HG02970 (cell line): ENCODE measurements around the gene TBC1D9B.
"Not testable (repeated sequence)": the region's sequence is repeated elsewhere in the genome, so short reads cannot be mapped to it uniquely, and the experiment has no call there.

Experiments used
- ATAC-seq: cut with Tn5 transposase; IDR thresholded peaks from one replicate; pipeline ENCODE4 v1.9.1; 2021; ENCODE audit warnings: mild to moderate bottlenecking, moderate library complexity, moderate number of reproducible peaks; ENCODE audit not compliant: unreplicated experiment, low FRiP score

The TBC1D9B gene

DNA sequence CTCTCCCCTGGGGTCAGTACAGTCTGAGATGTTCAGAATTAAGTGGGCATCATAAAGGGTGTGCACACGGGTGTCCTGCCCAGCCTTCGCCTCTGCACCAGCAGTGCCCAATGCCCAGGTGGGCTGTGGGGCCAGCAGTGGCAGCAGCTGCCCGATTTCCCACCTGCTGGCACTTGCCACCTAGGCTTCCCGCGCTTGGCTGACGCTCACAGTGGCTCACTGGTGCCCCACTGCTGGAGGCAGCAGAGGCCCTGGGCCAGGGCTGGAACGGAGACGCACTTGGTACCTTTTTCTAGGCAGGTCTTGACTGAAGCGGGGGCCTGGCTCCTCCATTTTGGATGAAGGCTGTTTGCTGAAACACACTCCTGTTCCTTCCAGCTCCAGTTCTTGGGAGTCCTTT, 66.1 kb downstream of the TBC1D9B start:
- ATAC-seq, result no peak

DNA sequence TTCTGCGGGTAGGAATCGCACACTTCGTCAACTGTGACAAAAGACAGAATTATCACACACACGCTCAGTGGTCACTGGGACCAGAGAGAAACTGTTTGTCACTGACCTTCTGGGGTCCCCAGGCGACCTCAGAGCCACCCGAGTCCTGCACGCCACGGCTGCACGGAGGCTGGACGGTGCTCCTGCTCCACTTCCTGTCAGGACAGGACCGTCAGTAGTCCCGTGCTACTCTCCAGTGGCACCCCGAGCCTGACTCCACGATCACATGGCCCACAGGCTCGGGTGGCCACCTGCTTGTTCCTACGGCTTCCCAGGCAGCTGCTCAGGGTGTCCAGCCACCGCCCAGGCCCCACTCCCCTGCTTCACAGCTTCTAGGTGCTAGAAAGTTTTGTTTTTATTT, 66.9 kb downstream of the TBC1D9B start:
- no peak for ATAC-seq

DNA sequence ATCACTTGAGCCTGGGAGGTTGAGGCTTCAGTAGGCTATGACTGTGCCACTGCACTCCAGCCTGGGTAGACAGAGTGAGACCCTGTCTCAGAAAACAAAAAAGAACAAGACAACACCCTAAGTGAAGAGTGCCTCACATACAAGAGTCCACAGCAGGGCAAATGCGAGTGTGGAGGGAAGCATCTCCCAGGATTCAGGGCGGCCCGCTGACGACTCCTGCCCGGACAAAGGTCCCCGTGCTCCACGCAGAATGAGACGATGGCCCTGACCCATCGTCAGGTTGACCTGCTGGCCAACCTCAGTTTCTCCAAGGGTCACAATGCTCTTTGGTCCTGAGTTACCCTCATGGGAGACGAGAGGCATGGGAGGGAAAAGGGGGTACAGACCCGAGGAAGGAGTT, 67.4 kb downstream of the TBC1D9B start:
- no peak for ATAC-seq

DNA sequence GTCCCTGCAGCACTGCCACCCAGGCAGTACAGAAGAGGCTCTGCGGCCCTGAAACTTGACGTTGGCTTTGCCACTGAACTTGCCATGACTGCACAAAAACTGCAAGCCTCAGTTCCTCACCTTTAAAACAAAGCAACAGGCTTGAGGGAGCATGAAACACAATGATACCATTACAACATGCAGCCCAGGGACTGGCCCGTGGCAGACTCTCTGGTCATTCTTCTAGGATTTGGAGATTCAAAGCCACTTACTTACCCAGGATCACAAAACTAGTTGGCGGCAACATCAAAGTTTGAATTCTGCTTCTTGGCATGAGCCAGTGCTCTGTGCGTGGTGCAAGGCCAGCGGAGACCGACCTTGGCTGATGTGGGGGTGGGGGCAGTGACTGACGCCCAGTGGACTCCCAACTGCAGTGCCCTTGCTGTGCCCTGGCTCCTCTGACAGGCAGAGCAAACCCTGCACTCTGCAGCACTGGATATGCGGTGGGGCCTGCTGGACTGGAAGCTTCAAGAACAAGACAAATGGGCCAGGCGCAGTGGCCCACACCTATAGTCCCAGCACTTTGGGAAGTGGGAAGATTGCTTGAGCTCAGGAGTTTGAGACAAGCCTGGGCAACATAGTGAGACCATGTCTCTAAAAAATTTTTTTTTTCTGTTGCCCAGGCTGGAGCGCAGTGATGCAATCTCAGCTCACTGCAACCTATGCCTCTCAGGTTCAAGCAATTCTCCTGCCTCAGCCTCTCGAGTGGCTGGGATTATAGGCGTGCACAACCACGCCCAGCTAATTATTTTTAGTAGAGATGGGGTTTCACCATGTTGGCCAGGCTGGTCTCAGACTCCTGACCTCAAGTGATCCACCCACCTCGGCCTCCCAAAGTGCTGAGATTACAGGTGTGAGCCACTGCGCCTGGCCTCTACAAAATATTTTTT, 68.1 kb downstream of the TBC1D9B start:
- ATAC-seq, result no peak

DNA sequence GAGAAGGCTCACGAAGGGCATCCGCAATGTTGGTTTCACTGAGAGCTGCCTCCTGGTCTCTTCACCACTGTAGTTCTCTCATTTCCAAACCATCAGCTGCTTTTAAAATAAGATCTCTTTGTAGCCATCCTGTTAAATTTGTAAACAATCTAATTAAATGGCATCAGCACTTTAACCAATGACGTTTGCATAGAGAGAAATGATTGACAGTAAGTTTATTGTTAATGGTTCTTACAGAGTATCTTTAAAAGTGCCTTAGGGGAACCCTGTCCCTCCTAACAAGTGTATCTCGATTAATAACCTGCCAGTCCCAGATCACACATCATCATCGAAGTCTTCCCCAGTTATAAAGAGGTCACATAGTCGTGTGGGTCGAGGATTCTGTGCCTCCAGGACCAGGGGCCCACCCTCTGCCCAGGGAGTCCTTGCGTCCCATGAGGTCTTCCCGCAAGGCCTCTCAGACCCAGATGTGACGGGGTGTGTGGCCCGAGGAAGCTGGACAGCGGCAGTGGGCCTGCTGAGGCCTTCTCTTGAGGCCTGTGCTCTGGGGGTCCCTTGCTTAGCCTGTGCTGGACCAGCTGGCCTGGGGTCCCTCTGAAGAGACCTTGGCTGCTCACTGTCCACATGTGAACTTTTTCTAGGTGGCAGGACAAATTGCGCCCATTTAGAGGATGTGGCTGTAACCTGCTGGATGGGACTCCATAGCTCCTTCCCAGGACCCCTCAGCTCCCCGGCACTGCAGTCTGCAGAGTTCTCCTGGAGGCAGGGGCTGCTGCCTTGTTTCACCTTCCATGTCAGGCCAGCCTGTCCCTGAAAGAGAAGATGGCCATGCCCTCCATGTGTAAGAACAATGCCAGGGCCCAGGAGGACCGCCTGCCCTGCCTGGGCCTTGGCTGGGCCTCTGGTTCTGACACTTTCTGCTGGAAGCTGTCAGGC, 70.4 kb downstream of the TBC1D9B start:
- ATAC-seq, result no peak

DNA sequence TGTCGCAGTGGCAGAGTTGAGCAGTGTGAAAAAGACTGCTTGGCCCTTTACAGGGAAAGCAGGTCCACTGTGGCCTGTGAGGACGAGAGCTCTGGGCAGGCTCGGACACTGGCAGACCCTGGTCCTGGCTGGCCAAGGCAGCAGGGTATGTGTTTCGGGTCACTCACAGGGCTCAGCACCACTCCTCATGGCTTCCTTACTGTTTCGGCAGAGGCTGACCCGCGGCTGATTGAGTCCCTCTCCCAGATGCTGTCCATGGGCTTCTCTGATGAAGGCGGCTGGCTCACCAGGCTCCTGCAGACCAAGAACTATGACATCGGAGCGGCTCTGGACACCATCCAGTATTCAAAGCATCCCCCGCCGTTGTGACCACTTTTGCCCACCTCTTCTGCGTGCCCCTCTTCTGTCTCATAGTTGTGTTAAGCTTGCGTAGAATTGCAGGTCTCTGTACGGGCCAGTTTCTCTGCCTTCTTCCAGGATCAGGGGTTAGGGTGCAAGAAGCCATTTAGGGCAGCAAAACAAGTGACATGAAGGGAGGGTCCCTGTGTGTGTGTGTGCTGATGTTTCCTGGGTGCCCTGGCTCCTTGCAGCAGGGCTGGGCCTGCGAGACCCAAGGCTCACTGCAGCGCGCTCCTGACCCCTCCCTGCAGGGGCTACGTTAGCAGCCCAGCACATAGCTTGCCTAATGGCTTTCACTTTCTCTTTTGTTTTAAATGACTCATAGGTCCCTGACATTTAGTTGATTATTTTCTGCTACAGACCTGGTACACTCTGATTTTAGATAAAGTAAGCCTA, 71.3 kb downstream of the TBC1D9B start:
- ATAC-seq, result no peak

DNA sequence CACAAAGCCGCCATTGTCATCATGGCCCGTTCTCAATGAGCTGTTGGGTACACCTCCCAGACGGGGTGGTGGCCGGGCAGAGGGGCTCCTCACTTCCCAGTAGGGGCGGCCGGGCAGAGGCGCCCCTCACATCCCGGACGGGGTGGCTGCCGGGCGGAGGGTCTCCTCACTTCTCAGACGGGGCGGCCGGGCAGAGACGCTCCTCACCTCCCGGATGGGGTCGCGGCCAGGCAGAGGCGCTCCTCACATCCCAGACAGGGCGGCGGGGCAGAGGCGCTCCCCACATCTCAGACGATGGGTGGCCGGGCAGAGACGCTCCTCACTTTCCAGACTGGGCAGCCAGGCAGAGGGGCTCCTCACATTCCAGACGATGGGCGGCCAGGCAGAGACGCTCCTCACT, 72.8 kb downstream of the TBC1D9B start:
- ATAC-seq, result not testable (repeated sequence)

DNA sequence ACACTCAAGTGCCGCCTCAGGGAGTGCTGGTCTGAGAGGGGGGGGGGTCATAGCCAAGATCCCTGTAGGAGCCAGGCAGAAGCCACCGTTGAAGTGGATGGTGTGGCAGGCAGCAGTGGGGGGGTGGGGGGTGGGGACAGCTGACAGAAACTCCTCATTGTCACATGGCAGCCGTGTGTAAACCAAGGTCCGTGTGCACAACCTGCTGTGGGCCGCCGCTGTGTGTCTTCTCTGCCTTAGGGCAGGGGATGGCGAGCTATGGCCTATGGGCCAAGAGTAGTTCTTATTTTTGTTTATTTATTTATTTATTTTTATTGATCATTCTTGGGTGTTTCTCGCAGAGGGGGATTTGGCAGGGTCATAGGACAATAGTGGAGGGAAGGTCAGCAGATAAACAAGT, 73.6 kb downstream of the TBC1D9B start:
- ATAC-seq, result no peak

DNA sequence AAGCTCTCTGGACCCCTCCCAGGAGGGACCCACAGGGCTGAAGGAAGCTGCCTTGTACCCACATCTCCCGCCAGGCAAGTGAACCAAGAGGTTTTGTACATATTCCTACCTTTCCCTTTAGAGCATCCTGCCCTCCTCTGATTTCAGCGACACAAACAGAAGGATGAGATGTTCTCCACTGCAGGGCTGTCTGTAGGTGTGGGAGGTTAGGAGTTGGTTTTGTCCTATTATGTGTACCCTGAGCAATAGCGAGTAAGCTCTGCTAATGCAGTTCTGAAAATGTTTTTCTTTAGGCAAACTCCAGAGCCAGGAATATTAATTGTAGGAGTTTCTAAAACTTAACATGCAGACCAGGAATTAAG, 74.0 kb downstream of the TBC1D9B start:
- ATAC-seq, result no peak

DNA sequence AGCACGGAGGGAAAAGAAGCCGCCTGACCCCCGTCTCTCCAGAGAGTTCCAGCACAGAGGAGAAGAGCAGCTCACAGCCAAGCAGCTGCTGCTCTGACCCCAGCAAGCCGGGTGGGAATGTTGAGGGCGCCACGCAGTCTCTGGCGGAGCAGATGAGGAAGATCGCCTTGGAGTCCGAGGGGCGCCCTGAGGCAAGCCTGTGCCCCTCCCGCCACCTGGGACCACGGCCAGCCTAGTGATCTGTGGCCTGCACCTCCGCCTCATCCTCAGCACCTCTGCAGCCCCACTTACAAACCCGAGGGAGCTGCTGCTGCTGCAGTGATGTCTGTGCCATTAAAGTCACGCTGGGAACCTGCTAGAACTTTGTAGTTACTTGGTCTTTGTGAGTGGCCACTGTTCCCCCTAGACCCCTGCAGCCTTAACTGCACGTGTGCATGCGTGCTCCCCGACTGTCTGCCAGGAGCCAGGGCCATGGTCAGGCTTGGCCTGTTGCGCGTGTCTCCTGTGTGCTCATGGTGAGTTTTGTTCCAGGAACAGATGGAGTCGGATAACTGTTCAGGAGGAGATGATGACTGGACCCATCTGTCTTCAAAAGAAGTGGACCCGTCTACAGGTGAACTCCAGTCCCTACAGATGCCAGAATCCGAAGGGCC, 74.5 kb downstream of the TBC1D9B start:
- ATAC-seq, result no peak

DNA sequence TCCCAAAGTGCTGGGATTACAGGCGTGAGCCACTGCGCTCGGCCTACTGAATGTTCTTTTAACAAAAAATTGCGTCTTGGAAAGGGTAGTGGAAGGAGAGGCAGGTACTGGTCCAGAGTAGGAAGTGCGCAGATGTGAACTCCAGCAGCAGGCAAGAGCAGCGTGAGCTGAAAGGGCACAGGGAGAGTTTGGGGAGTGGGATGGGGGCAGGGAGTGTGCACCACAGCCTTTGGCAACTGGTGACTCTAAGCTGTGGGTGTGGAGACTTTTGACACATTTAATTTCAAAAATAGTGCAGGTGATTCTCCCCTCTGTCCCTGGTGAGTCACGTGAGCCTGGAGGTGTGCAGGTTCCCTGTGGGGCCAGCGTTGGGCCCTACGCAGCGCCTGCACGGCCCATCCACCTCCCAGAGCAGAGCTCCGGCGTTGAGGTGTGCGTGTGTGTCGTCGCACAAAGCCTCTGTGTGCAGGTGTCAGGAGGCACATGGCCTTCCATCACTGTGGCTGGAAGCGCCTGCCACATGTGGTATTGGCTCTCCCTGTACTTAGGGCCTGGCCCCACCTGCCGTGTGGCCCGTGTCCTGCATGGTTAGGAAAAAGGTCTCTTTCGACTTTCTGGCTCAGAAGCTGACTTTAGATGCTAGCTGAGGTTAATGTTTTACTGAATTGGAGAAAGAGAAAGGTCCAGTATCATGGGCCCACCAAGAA, 75.5 kb downstream of the TBC1D9B start:
- no peak for ATAC-seq

DNA sequence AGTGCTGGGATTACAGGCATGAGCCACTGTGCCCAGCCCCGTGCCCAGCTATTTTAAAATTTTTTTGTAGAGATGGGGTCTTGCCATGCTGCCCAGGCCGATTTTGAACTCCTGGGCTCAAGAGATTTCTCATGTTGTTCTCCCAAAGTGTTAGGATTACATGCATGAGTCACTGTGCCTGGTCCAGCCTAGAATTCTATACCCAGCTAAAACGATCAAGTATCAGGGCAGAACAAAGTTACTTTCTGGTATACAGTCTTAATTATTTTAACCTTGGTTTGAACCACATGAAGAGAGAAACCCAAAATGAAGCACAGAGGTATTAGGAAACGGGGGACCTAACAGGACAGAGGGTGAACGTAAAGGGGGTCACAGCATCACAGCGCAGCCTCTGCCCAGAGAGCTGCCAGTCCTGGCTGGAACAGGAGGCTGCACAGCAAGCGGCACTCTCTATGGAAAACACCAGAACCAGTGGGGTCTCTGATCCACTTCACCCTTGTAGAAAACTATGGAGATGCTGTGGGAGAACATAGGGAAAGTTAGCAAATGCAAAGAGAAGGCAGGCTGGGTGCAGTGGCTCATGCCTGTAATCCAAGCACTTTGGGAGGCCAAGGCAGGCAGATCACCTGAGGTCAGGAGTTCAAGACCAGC, 76.8 kb downstream of the TBC1D9B start:
- ATAC-seq, result no peak

DNA sequence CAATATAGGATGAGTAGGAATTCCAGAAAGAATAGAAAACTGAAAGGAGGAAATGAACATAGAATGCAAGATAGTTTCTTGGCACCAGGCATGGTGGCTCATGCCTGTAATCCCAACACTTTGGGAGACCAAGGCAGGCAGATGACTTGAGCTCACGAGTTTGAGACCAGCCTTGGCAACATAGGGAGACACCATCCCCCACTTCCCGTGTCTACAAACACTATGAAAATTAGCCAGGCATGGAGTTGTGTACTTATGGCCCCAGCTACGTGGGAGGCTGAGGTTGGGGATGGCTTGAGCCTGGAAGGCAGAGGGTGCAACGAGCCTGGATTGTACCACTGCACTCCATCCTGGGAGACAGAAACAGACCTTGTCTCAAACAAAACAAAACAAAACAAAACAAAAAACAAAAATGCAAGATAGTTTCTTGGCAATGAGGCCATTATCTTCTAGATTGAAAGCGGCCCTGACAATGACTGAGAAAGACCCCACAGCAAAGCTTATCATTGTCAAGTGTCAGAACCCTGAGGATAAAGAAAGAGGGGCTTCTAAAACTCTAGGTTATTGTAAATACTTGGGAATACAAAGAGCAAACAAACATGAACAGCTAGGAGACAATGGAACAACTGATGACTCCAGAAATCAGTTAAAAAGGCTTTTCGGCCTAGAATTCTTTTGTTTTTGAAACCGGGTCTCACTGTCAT, 77.8 kb downstream of the TBC1D9B start:
- ATAC-seq, result no peak

DNA sequence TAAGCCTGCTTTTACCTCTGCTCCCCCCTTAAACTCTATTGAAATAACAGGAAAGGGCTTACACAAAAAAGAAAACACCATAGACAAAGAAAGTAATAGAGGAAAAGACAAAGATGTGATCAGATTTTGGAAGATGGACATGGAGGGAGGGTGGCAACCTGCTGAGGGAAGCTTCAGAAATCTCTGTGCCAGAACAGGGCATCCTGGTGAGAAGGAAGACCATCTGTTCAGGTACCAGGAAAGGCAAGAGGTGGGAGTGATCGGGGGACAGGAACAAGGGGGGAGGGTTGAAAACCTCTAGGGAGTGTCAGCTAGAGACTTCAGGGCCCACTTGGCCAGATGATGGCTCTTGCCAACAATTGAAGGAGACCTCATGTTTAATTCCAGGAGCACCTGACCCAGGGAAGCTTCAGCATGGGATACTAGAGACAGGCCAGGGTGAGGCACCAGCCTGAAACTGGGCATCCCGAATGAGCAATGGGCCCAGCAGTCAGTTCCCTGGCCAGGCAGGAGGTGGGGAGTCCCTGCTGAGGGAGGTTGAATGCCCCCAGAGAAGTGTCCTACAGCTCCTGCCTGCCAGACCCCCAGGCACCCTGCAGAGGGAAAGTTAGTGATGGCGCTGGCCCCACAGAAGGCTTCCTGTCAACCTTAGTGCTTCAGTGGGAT, 78.8 kb downstream of the TBC1D9B start:
- ATAC-seq, result no peak

DNA sequence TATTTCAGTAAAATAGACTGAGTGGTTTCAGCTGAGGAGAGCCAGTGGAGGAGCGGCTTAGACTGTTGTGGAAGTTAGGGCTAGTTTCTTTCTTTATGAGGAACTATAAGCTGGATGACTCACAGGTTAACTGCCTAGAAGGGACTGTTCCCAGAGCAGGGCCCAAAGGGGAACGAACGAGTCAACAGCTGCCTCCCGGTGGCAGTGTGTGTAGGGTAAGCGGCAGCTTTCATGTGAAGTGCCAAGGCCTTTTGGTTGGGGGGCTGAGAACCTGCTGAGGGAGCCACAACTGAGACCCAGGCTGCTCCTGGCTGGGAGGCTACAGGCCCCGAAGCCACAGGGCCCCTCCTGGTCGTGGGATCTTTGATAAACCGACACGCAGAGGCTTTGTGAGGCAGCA, 80.0 kb downstream of the TBC1D9B start:
- ATAC-seq, result no peak

DNA sequence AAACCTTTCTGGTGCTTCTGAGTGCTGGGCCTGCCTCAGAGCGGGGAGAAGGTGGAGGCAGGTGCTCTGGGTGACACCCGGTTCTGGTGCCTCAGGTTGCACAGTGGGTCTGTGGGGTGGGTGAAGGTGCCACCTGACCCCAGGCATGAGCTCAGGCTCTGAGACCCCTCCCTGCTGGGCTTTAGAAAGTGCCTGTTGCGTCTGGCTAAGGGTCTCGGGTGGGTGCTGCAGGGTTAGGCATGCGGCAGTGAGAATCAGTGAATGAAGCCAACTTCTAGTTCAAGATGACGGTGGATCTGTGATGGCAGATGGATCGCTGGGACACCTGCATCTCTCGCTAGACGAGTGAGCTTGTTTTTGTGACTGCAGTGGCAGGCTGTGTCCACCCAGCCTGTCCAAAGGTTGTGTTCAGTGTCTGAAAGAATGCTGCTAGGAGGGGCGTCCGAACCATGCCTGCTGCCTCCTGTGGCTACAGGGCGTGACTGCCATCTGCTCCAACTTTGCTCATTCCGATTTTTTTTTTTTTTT, 82.0 kb downstream of the TBC1D9B start:
- ATAC-seq, result no peak

DNA sequence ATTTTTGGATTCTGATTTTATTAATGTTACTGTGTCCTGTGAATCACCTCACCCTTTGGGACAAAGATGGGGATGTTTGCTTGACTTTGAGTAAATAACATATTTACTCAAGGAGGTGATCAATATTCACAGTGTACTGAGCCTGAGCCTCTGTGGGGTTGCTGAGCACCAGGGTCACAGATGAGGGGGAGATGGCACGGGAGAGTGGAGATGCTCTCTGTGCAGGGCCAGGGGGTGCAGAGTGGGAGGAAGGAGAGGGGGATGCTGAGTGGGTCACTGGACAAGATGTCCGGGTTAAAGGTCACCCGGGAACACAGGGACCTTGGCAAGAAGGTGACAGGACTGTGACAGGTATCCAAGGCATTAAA, 83.0 kb downstream of the TBC1D9B start:
- no peak for ATAC-seq
